ENCODE measurements around the gene SCUBE1.

SCUBE1 gene

GRCh38 chr22:43242627-43243026, 100.5 kb downstream of the SCUBE1 start:
- Histone ChIP-seq H3K36me3 (ENCODE audit: insufficient read depth, low read length) (no peaks in the 10 kb centered on the region), H3K9me3 (ENCODE audit: insufficient read depth, low read depth, low read length) (no peaks in the 10 kb centered on the region), H3K4me2 (ENCODE audit: low read depth, low read length, poor library complexity, severe bottlenecking) (no peak overlapping the region), H3F3A (ENCODE audit: low read depth) (no peaks in the 10 kb centered on the region), H3K79me2 (ENCODE audit: insufficient read depth, low read length) (no peaks in the 10 kb centered on the region), H3K9me2 (replicated peaks; ENCODE audit: low read depth, low read length) (no peaks in the 10 kb centered on the region), H3K9ac (ENCODE audit: low read depth, low read length, poor library complexity, severe bottlenecking) (no peak overlapping the region), H3K4me1 (ENCODE audit: insufficient read depth, low read length, poor library complexity, severe bottlenecking) (peaks cover 22% of the 10 kb centered on the region), H2AFZ (ENCODE audit: low read length) (no peak overlapping the region), H4K20me1 (ENCODE audit: insufficient read depth, low read length, poor library complexity, severe bottlenecking) (no peaks in the 10 kb centered on the region), H3K27me3 (ENCODE audit: insufficient read depth, low read length, poor library complexity, severe bottlenecking) (no peaks in the 10 kb centered on the region), H3K4me3 (ENCODE audit: low read length, poor library complexity, severe bottlenecking) (no peak overlapping the region)
- TF ChIP-seq CTCF (conservative IDR thresholded peaks at IDR 0.05; ENCODE audit: low read length) (no peak), EZH2phosphoT487 (IDR thresholded peaks at IDR 0.05; ENCODE audit: borderline replicate concordance) (no peak)

GRCh38 chr22:43241699-43242386, 101.3 kb downstream of the SCUBE1 start:
- Histone ChIP-seq H3K79me2 (ENCODE audit: insufficient read depth, low read length) (no peaks in the 10 kb centered on the region), H3K4me1 (ENCODE audit: insufficient read depth, low read length, poor library complexity, severe bottlenecking) (peaks cover 27% of the 10 kb centered on the region), H3K9ac (ENCODE audit: low read depth, low read length, poor library complexity, severe bottlenecking) (no peak overlapping the region), H3K27me3 (ENCODE audit: insufficient read depth, low read length, poor library complexity, severe bottlenecking) (no peaks in the 10 kb centered on the region), H3K4me2 (ENCODE audit: low read depth, low read length, poor library complexity, severe bottlenecking) (no peak overlapping the region), H3K9me2 (replicated peaks; ENCODE audit: low read depth, low read length) (no peaks in the 10 kb centered on the region), H4K20me1 (ENCODE audit: insufficient read depth, low read length, poor library complexity, severe bottlenecking) (no peaks in the 10 kb centered on the region), H3K36me3 (ENCODE audit: insufficient read depth, low read length) (no peaks in the 10 kb centered on the region), H3F3A (ENCODE audit: low read depth) (no peaks in the 10 kb centered on the region), H3K4me3 (ENCODE audit: low read length, poor library complexity, severe bottlenecking) (no peak overlapping the region), H3K9me3 (ENCODE audit: insufficient read depth, low read depth, low read length) (no peaks in the 10 kb centered on the region), H2AFZ (ENCODE audit: low read length) (no peak overlapping the region)
- TF ChIP-seq CTCF (conservative IDR thresholded peaks at IDR 0.05; ENCODE audit: low read length): no peak
- no peak for TF ChIP-seq EZH2phosphoT487 (IDR thresholded peaks at IDR 0.05; ENCODE audit: borderline replicate concordance)

- peaks cover 24% of the 10 kb centered on the region for H3K4me1 ChIP-seq (ENCODE audit: insufficient read depth, low read length, poor library complexity, severe bottlenecking)
- H3F3A ChIP-seq (ENCODE audit: low read depth): no peaks in the 10 kb centered on the region
- no peak for TF ChIP-seq EZH2phosphoT487 (IDR thresholded peaks at IDR 0.05; ENCODE audit: borderline replicate concordance)
- TF ChIP-seq CTCF (conservative IDR thresholded peaks at IDR 0.05; ENCODE audit: low read length): no peak
- no peak overlapping the region for H3K9ac ChIP-seq (ENCODE audit: low read depth, low read length, poor library complexity, severe bottlenecking)
- no peaks in the 10 kb centered on the region for H4K20me1 ChIP-seq (ENCODE audit: insufficient read depth, low read length, poor library complexity, severe bottlenecking)
- no peaks in the 10 kb centered on the region for H3K9me2 ChIP-seq (replicated peaks; ENCODE audit: low read depth, low read length)
- H3K36me3 ChIP-seq (ENCODE audit: insufficient read depth, low read length): no peaks in the 10 kb centered on the region
- no peak overlapping the region for H3K4me3 ChIP-seq (ENCODE audit: low read length, poor library complexity, severe bottlenecking)
- H3K9me3 ChIP-seq (ENCODE audit: insufficient read depth, low read depth, low read length): no peaks in the 10 kb centered on the region
- H3K4me2 ChIP-seq (ENCODE audit: low read depth, low read length, poor library complexity, severe bottlenecking): no peak overlapping the region
- no peaks in the 10 kb centered on the region for H3K27me3 ChIP-seq (ENCODE audit: insufficient read depth, low read length, poor library complexity, severe bottlenecking)
- no peak overlapping the region for H2AFZ ChIP-seq (ENCODE audit: low read length)
- H3K79me2 ChIP-seq (ENCODE audit: insufficient read depth, low read length): no peaks in the 10 kb centered on the region
Measured at GRCh38 chr22:43241138-43241597, 102.0 kb downstream of the SCUBE1 start.

All from Loucy (cell line).